Transverse colon (tissue), 4 donors: ENCODE data around the gene CHRNE. TPM values are rescaled to one million over a fixed set of nuclear protein-coding genes. Genes with fewer than 3 reads are reported as not detected.

Experiments
- DNase-seq: peaks from one replicate; pipeline ENCODE4 v3.0.0-alpha.2; 2019
- H3K27ac ChIP-seq, 4 donors: fragments of 200-600 bp; sonication (generic); 2 replicates each; pipeline ENCODE4 v1.5.1; 2016 to 2018; ENCODE audit warnings: inconsistent platforms in 4 of 4
- H3K27me3 ChIP-seq: fragments of 200-600 bp; sonication (generic); 2 replicates; pipeline ENCODE4 v1.5.1; 2017; ENCODE audit warnings: inconsistent platforms
- H3K36me3 ChIP-seq, 4 donors: fragments of 200-600 bp; sonication (generic); 2 replicates each; pipeline ENCODE4 v1.5.1; 2017 to 2019; ENCODE audit warnings: inconsistent platforms in 4 of 4
- H3K4me1 ChIP-seq, 4 donors: fragments of 200-600 bp; sonication (generic); 2 replicates each; pipeline ENCODE4 v1.5.1; 2017 to 2020; ENCODE audit warnings: inconsistent platforms in 4 of 4
- H3K4me3 ChIP-seq, 4 donors: fragments of 200-600 bp; sonication (generic); 1 replicate in 1 of 4; 2 replicates in 3 of 4; pipeline versions ENCODE4 v1.5.1 to v1.6.1; 2017 to 2019; ENCODE audit warnings: inconsistent platforms in 4 of 4
- H3K9me3 ChIP-seq, 2 donors: fragments of 200-600 bp; sonication (generic); 2 replicates each; pipeline ENCODE4 v1.5.1; 2017 to 2019; ENCODE audit warnings: inconsistent platforms in 2 of 2
- CTCF ChIP-seq, 5 experiments: fragments of 200-600 bp in 3 of 5; fragments of 450-650 bp in 2 of 5; sonication (generic) in 3 of 5; IDR thresholded peaks; 1 replicate in 2 of 5; 2 replicates in 3 of 5; pipeline ENCODE4 v1.5.1; 2016 to 2017; ENCODE audit warnings: antibody characterized with exemption in 5 of 5, inconsistent platforms in 3 of 5, mild to moderate bottlenecking in 2 of 5, moderate library complexity in 1 of 5
- EP300 ChIP-seq: sonication (generic); formaldehyde crosslinking; IDR thresholded peaks from one replicate; pipeline ENCODE4 v1.6.1; 2017; ENCODE audit warnings: antibody characterized with exemption, low read depth
- POLR2A ChIP-seq: fragments of 450-650 bp; IDR thresholded peaks from one replicate; pipeline ENCODE4 v1.6.1; 2016; ENCODE audit warnings: antibody characterized with exemption, mild to moderate bottlenecking, moderate library complexity
- POLR2AphosphoS5 ChIP-seq, 3 donors: sonication (generic); formaldehyde crosslinking; IDR thresholded peaks; one replicate each; pipeline ENCODE4 v1.6.1; 2016; ENCODE audit warnings: antibody characterized with exemption in 3 of 3
- WGBS, 2 donors: methylation state at CpG; one replicate each; pipeline ENCODE4 v1.1.5; 2018; ENCODE audit warnings: low coverage in 1 of 2; 5-methylcytosine and 5-hydroxymethylcytosine counted together
- in situ Hi-C, 4 donors: fragments of 200-750 bp; cut with MboI; loops; one replicate each; pipeline versions ENCODE4 v1.15.0 to v1.15.1; 2017; ENCODE audit warnings: low sequenced_read_pairs in 3 of 4, low pct_ligation_motif_present in 1 of 4, low pct_unique_long_range_greater_than_20kb in 1 of 4
- intact Hi-C: fragments of 100-400 bp; cut with DNase I; formaldehyde crosslinking; loops from one replicate; pipeline ENCODE4 v1.15.1; 2023; ENCODE audit warnings: low total_unique reads
- total RNA-seq, 4 donors: library from RNA; depleted of rRNA; stranded (reverse); fragments of >200 nt; gene quantifications; one replicate each; pipeline ENCODE4 v1.1.0, GENCODE V29; 2016

Gene CHRNE
- total RNA-seq, 4 donors from 2014 or later = 0.32 TPM; not detected in 3

GRCh38 chr17:4939546-4939795 is 36.6 kb upstream of the CHRNE start:
- peak; percentile 32 for DNase-seq
- Histone ChIP-seq H3K27ac (peak overlapping the region; percentile 96 to 97 (median 96)), H3K4me1 (peaks cover 26 to 54% (median 27%) of the 10 kb centered on the region in 4 donors), H3K9me3 (no peaks in the 10 kb centered on the region), H3K27me3 (no peaks in the 10 kb centered on the region), H3K4me3 (peak overlapping the region; percentile 74 to 87 (median 80)), H3K36me3 (peaks cover 0 to 14% (median 4%) of the 10 kb centered on the region in 4 donors)
- intact Hi-C loops = loop anchor here (10.0 kb wide), 1 partner anchor 45 kb away; the partner anchor contains the start of gene CAMTA2
- in situ Hi-C loops = no loop called here
- WGBS, 2 donors = 0% methylated on average over 16 of the region's 16 CpGs; no CpG with 5 or more reads in 1 of the 2 donors
- peak in 1 of 5 experiments; percentile 22 for TF ChIP-seq CTCF (IDR thresholded peaks at IDR 0.05)
- no peak for TF ChIP-seq POLR2AphosphoS5 (IDR thresholded peaks at IDR 0.05)
- TF ChIP-seq POLR2A = no peak
- TF ChIP-seq EP300 = no peak

GRCh38 chr17:4938688-4939545 is 36.0 kb upstream of the CHRNE start:
- no peak for DNase-seq
- 51 to 82% methylated on average over 2 to 18 of the region's 19 CpGs for WGBS, 2 donors
- H3K4me3 ChIP-seq = peak overlapping the region; percentile 74 to 87 (median 80)
- intact Hi-C loops (loop anchor here (10.0 kb wide), 1 partner anchor 46 kb away; the partner anchor contains the start of gene CAMTA2), in situ Hi-C loops (no loop called here)
- no peaks in the 10 kb centered on the region for H3K27me3 ChIP-seq
- no peaks in the 10 kb centered on the region for H3K9me3 ChIP-seq
- H3K4me1 ChIP-seq = peaks cover 30 to 54% (median 32%) of the 10 kb centered on the region in 4 donors
- H3K27ac ChIP-seq = peak overlapping the region; percentile 96 to 97 (median 96)
- TF ChIP-seq POLR2A = no peak
- TF ChIP-seq POLR2AphosphoS5 (IDR thresholded peaks at IDR 0.05) = no peak
- peak in 1 of 5 experiments; percentile 15 for TF ChIP-seq CTCF (IDR thresholded peaks at IDR 0.05)
- peaks cover 0 to 14% (median 4%) of the 10 kb centered on the region in 4 donors for H3K36me3 ChIP-seq

GRCh38 chr17:4938069-4938491 is 35.2 kb upstream of the CHRNE start:
- intact Hi-C loops = loop anchor here (10.0 kb wide), 1 partner anchor 47 kb away; the partner anchor contains the start of gene CAMTA2
- WGBS, 2 donors = 60 to 93% methylated on average over 2 to 10 of the region's 11 CpGs
- no peaks in the 10 kb centered on the region for H3K9me3 ChIP-seq
- H3K27ac ChIP-seq = no peak overlapping the region
- H3K36me3 ChIP-seq = peaks cover 0 to 10% (median 4%) of the 10 kb centered on the region in 4 donors
- no peak for DNase-seq
- TF ChIP-seq CTCF (IDR thresholded peaks at IDR 0.05) (no peak), POLR2A (no peak), POLR2AphosphoS5 (IDR thresholded peaks at IDR 0.05) (no peak), EP300 (no peak)
- in situ Hi-C loops = no loop called here
- H3K4me3 ChIP-seq = no peak overlapping the region
- peaks cover 30 to 47% (median 33%) of the 10 kb centered on the region in 4 donors for H3K4me1 ChIP-seq
- no peaks in the 10 kb centered on the region for H3K27me3 ChIP-seq

GRCh38 chr17:4937553-4937952 is 34.7 kb upstream of the CHRNE start:
- WGBS, 2 donors = 94 to 100% methylated on average over 1 to 16 of the region's 16 CpGs
- H3K27me3 ChIP-seq = no peaks in the 10 kb centered on the region
- H3K27ac ChIP-seq = no peak overlapping the region
- peaks cover 30 to 42% (median 33%) of the 10 kb centered on the region in 4 donors for H3K4me1 ChIP-seq
- no peak for TF ChIP-seq EP300
- TF ChIP-seq POLR2AphosphoS5 (IDR thresholded peaks at IDR 0.05) = no peak
- TF ChIP-seq CTCF (IDR thresholded peaks at IDR 0.05) = no peak
- no peak for TF ChIP-seq POLR2A
- DNase-seq = no peak
- intact Hi-C loops (loop anchor here (10.0 kb wide), 1 partner anchor 47 kb away; the partner anchor contains the start of gene CAMTA2), in situ Hi-C loops (no loop called here)
- peaks cover 0 to 9% (median 4%) of the 10 kb centered on the region in 4 donors for H3K36me3 ChIP-seq
- H3K9me3 ChIP-seq = no peaks in the 10 kb centered on the region
- H3K4me3 ChIP-seq = no peak overlapping the region
